ENCODE results near the gene SMURF1. TPM values are rescaled to one million over a fixed set of nuclear protein-coding genes. Genes with fewer than 3 reads are reported as not detected.

The SMURF1 gene
- total RNA-seq, 2 experiments from 2014 or later, result 30.0 to 32.4 TPM

DNA sequence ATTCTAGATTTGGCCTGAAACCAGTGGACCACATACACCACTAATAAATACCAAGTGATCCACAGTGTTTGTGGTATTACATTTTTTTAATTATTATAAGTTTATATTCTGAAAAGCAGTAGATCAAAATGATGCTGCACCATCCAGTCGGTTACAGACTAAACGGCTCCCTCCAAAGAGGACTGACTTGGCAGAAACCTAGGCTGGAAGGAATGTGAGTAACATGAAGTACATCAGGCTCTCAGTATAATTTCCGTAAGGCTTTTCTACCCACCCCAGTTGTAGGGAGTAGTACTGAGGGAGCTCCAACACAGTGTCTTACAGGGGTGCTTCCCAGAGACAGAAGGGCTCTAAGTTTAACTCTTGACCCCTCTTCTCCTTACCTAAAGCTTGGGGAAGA, 146.1 kb downstream of the SMURF1 start:
- no peaks in the 10 kb centered on the region for H3K27me3 Mint-ChIP-seq
- no peak overlapping the region for H3K4me3 Mint-ChIP-seq
- H3K4me3 ChIP-seq (ENCODE audit: low read length), result no peak overlapping the region
- H3K36me3 Mint-ChIP-seq (ENCODE audit: low read depth), result peaks cover 82% of the 10 kb centered on the region
- TF ChIP-seq, protein P1, sequence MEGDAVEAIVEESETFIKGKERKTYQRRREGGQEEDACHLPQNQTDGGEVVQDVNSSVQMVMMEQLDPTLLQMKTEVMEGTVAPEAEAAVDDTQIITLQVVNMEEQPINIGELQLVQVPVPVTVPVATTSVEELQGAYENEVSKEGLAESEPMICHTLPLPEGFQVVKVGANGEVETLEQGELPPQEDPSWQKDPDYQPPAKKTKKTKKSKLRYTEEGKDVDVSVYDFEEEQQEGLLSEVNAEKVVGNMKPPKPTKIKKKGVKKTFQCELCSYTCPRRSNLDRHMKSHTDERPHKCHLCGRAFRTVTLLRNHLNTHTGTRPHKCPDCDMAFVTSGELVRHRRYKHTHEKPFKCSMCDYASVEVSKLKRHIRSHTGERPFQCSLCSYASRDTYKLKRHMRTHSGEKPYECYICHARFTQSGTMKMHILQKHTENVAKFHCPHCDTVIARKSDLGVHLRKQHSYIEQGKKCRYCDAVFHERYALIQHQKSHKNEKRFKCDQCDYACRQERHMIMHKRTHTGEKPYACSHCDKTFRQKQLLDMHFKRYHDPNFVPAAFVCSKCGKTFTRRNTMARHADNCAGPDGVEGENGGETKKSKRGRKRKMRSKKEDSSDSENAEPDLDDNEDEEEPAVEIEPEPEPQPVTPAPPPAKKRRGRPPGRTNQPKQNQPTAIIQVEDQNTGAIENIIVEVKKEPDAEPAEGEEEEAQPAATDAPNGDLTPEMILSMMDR (IDR thresholded peaks at IDR 0.05), result no peak
- H3K27ac Mint-ChIP-seq, result no peak overlapping the region
- ChIA-PET POLR2A (no interaction called here), CTCF (no interaction called here)
- intact Hi-C loops (cut with DNase I, micrococcal nuclease), result no loop called here
- no peak overlapping the region for H3K27ac ChIP-seq (ENCODE audit: low read depth in 1 of 2, low read length in 2 of 2)
- no peaks in the 10 kb centered on the region for H3K4me1 Mint-ChIP-seq (ENCODE audit: low read depth)
- no peaks in the 10 kb centered on the region for H3K9me3 Mint-ChIP-seq
- no peaks in the 10 kb centered on the region for H3K4me1 ChIP-seq (ENCODE audit: insufficient read depth, low read length)
- no peaks in the 10 kb centered on the region for H3K27me3 ChIP-seq (ENCODE audit: control insufficient read depth in 1 of 2, insufficient read depth in 2 of 2, low read length in 2 of 2)
- H3K9me3 ChIP-seq (ENCODE audit: control insufficient read depth in 1 of 2, insufficient read depth in 1 of 2, low read length in 2 of 2), result no peaks in the 10 kb centered on the region
- DNase-seq, result no peak
- ATAC-seq (ENCODE audit: poor library complexity), result no peak
- H3K36me3 ChIP-seq (ENCODE audit: insufficient read depth, low read length), result peaks cover 92% of the 10 kb centered on the region

DNA sequence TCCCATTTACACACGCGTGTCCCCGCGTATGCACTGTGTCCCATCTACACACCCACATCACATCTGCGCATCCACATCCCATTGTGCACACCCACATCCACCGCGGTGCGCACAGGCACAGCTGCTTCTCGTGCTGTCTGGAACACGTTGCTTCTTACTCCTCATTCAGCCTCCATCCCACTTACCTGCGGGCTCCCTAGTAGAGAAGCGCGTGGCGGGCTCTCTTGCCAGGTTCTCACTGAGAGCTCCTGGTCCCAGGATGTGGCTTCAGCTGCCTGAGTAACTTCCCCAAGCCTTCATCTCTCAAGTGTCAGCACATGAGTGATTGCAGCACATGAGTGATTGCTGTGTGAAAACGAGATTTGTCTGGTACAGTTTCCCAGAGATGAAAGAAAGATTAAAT, 147.8 kb downstream of the SMURF1 start:
- H3K9me3 Mint-ChIP-seq, result no peaks in the 10 kb centered on the region
- no peaks in the 10 kb centered on the region for H3K9me3 ChIP-seq (ENCODE audit: control insufficient read depth in 1 of 2, insufficient read depth in 1 of 2, low read length in 2 of 2)
- no peak for ATAC-seq (ENCODE audit: poor library complexity)
- no peak overlapping the region for H3K27ac ChIP-seq (ENCODE audit: low read depth in 1 of 2, low read length in 2 of 2)
- CTCF ChIA-PET, result no interaction called here
- peaks cover 82% of the 10 kb centered on the region for H3K36me3 Mint-ChIP-seq (ENCODE audit: low read depth)
- POLR2A ChIA-PET, result interaction anchor here (0.7 kb wide), 1 partner anchor 1785 kb away, joined by 3 read pairs; no protein-coding TSS in a partner anchor
- H3K4me3 Mint-ChIP-seq, result no peak overlapping the region
- DNase-seq, result peak in 1 of 14 experiments; percentile 12
- H3K36me3 ChIP-seq (ENCODE audit: insufficient read depth, low read length), result peaks cover 95% of the 10 kb centered on the region
- intact Hi-C loops (cut with DNase I, micrococcal nuclease), result no loop called here
- no peaks in the 10 kb centered on the region for H3K27me3 ChIP-seq (ENCODE audit: control insufficient read depth in 1 of 2, insufficient read depth in 2 of 2, low read length in 2 of 2)
- no peaks in the 10 kb centered on the region for H3K4me1 Mint-ChIP-seq (ENCODE audit: low read depth)
- H3K27ac Mint-ChIP-seq, result no peak overlapping the region
- TF ChIP-seq, protein P1 (IDR thresholded peaks at IDR 0.05), result no peak
- no peak overlapping the region for H3K4me3 ChIP-seq (ENCODE audit: low read length)
- no peaks in the 10 kb centered on the region for H3K27me3 Mint-ChIP-seq
- no peaks in the 10 kb centered on the region for H3K4me1 ChIP-seq (ENCODE audit: insufficient read depth, low read length)

DNA sequence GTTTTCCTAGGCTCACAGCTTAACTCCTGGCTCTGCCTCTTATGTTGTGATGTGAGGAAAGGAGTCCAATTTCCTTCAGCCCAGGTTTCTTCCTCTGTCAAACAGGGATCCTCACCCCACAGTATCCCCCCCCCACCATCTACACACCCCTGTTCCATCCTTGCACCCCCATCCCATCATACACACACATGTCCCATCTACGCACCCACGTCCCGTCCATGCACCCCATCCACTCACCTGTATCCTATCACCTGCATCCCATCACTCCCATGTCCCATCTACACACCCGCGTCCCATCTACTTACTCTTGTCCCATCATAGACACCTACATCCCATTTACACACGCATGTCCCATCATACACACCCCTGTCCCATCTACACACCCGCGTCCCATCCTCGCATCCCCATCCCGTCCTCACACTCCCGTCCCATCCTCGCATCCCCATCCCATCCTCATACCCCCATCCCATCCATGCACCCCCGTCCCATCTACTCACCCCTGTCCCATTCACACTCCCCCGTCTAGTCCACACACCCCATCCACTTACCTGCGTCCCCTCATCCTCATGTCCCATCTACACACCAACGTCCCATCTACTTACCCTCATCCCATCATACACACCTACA, 148.3 kb downstream of the SMURF1 start:
- ATAC-seq (ENCODE audit: poor library complexity), result no peak
- Mint-ChIP-seq H3K36me3 (ENCODE audit: low read depth) (peaks cover 82% of the 10 kb centered on the region), H3K4me3 (no peak overlapping the region)

More for the DNA sequence above, 148.3 kb downstream of the SMURF1 start:
- H3K4me1 Mint-ChIP-seq (ENCODE audit: low read depth), result no peaks in the 10 kb centered on the region
- H3K4me3 ChIP-seq (ENCODE audit: low read length), result no peak overlapping the region
- H3K27ac Mint-ChIP-seq, result no peak overlapping the region
- peaks cover 95% of the 10 kb centered on the region for H3K36me3 ChIP-seq (ENCODE audit: insufficient read depth, low read length)
- no peaks in the 10 kb centered on the region for H3K9me3 Mint-ChIP-seq
- H3K9me3 ChIP-seq (ENCODE audit: control insufficient read depth in 1 of 2, insufficient read depth in 1 of 2, low read length in 2 of 2), result no peaks in the 10 kb centered on the region
- no peaks in the 10 kb centered on the region for H3K27me3 ChIP-seq (ENCODE audit: control insufficient read depth in 1 of 2, insufficient read depth in 2 of 2, low read length in 2 of 2)
- H3K27me3 Mint-ChIP-seq, result no peaks in the 10 kb centered on the region
- ChIA-PET CTCF (no interaction called here), POLR2A (no interaction called here)
- DNase-seq, result no peak
- intact Hi-C loops (cut with DNase I, micrococcal nuclease), result no loop called here
- TF ChIP-seq, protein P1 (IDR thresholded peaks at IDR 0.05), result no peak
- H3K27ac ChIP-seq (ENCODE audit: low read depth in 1 of 2, low read length in 2 of 2), result no peak overlapping the region
- no peaks in the 10 kb centered on the region for H3K4me1 ChIP-seq (ENCODE audit: insufficient read depth, low read length)

Measured in CD4-positive, alpha-beta T cell (primary cell).